ENCODE results near the gene ADAMTS20.
"Not testable (repeated sequence)": the region's sequence is repeated elsewhere in the genome, so short reads cannot be mapped to it uniquely, and the experiment has no call there.

Gene ADAMTS20

DNA sequence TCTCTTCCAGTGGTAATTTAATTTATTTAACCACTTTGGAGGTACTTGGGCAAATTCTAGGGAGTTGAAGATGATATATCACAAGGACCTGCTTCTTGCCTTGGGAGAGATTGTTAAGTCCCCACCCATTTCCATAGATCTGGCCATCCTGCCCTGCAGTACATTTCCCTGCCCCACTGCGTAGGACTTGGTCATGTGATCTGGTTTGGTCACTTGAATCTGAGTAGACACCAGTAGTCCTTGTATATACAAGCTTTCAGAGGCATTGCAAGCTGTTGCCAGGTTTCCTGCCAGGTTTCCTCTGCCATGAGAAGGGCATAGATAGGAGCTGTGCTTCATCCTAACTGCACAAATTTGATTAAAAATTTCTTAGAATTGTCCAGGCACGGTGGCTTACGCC, 200.0 kb downstream of the ADAMTS20 start:
- DNase-seq, result no peak

DNA sequence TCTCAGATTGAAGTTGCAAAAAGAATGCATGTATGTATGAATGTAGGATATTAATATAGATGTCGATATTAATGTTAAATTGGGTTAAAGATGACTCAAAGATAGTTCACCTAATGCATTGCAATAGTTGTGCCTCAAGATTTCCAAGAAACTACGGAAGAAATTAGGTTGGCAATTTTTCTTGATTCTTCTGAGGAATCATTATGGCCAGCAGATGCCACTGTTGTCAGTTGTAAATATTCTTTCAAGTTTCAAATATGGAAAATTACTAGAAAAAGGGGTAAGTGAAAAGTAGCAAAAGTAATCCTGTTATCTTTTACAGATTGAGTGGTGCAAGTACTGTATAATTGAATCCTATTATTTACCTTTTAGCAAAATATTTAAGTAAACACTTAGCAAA, 202.1 kb downstream of the ADAMTS20 start:
- no peak for DNase-seq

DNA sequence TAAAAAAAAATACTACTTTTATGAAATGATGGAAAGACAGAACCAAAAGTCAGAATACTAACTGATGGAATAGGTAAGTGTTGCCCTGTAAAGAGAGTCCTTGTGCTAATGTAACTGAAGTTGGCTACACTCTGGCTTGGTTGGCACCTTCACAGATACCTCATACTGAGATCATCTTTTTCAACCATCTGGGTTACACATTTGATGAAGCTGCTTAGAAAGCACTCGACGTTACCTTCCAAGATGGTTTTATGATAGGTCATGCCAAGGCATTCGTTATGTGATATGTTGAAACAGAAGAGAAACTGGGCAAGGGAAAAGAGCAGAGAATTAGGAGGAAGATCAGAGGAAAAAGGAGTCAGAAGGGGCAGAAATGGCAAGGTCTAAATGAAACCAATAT, 203.8 kb downstream of the ADAMTS20 start:
- no peak for DNase-seq

DNA sequence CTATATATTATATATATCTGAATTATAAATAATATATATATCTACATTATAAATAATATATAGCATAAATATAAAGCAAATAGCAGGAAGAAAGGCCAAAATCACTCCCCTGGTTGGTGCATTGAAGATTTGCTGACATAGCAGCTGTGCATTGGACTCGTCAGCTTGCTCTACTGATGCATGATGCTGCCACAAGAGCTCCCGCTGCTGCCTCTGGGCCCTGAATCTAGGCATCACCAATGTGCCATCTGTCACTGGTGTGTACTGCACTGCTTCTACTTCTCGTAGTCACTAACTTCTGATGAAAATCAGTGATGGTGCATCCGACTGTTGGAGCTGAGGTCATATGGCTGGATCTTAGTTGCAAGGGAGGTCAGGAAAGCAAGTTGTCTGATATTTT, 205.0 kb downstream of the ADAMTS20 start:
- DNase-seq, result no peak

DNA sequence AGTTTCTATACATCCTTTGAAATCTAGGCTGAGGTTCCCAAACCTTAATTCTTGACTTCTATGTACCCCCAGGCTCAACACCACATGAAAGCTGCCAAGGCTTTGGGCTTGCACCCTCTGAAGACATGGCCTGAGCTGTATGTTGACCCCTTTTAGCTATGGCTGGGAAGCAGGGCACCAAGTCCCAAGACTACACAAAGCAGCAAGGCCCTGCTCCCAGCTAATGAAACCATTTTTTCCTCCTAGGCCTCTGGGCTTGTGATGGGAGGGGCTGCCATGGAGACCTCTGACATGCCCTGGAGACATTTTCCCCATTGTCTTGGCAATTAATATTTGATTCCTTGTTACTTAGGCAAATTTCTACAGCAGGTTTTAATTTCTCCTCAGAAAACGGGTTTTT, 207.0 kb downstream of the ADAMTS20 start:
- no peak for DNase-seq

DNA sequence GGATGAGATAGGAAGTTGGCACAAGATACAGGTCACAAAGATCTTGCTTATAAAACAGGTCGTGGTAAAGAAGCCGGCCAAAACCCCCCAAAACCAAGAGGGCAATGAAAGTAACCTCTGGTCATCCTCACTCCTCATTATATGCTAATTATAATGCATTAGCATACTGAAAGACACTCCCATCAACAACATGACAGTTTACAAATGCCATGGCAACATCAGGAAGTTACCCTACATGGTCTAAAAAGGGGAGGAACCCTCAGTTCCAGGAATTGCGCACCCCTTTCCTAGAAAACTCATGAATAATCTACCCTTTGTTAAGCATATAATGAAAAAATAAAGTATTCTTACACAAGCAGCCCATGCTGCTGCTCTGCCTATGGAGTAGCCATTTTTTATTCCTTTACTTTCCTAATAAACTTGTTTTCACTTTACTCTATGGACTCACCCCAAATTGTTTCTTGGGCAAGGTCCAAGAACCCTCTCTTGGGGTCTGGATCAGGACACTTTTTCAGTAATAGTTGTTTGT, 210.2 kb downstream of the ADAMTS20 start:
- not testable (repeated sequence) for DNase-seq

DNA sequence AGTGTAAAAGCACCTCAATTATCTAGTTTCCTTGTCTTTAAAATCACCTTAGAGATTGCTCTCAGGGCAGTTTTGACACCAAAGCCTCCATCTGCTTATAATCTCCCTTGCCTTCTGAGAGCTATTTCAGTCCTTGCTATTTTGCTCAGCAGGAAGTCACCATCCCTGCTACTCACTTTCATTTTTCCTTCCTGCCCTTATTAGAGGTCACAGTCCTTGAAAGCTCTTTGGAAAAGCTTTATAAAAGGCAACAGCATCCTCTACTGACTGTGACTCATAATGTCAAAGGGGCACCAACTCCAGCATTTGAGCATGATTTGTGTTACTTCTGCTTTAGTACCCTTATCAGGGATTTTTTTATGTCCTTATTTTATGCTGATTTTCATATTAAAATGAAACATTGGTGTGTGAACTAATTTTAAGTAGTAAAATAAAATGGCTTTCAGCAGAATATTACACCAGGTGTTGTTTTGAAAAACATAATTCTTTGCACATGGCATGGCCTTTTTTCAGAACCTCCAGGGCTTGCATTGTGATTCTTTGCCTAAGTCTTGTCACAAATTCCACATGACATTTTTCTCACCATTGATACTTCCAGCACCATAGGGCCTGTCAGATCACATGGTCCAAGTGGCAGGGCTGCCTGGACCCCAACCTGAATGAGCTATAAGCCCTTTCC, 213.0 kb downstream of the ADAMTS20 start:
- no peak for DNase-seq

DNA sequence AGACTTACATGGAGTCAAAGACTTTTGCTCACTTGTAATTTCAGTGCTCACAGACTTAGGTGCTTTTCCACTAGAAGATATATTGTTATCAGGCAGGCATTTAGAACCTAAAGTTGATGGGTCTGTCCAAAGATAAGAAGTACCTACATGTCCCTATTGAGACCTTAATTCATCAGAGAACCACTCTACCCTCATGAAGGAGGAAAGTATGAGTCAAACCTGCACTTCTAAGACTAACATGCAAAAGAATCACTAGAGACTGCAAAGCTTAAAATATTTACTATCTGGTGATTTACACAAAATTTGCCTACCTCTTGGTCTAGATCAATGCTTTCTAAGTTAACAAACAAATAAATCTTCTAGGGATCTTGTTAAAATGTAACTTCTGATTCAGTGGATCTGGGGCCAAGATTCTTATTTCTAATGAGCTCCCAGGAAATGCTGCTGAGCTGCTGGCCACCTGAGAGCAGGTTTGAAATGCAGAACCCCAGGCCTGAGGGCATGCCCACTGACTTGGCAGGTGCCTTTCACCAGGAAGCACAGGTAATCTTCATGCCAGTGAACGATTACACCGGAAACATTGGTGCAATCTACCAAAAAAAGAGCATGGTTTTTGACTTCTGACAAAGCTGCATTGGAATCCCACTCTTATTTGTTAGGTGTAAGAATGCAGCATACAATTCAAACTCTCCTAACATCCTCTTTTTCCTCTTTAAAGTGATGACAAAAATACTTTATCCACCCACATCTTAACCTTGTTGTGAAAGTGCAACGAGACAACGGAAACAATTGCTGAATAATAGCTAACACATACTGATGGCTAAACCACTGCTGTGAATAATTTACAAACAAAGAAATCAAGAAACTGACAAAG, 214.2 kb downstream of the ADAMTS20 start:
- DNase-seq, result no peak

DNA sequence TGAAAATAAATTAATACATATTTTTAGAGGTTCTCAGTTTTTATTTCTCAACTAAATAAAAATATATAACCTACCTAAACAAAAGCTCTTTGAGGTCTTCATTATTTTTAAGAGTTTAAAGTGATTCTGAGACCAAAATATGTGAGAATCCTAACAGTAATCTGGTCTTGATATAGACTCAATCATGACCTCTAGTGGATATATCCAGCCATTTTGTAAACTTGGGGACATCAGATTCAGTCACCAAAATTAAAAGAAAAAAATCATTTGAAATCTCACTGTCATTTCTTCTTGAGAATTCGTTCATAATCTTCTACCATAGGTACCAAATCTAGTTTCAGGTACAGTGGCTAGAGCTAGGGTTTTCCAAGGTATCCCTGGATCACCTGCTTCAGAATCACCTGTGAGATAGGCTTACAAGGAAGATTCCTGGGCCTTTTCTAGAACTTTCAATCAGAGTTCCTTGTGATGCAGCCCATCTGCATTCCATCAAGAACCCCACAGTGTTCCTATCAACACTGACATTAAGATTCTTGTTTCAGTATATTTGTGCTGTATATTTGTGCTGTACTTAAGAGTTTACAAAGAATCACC, 214.9 kb downstream of the ADAMTS20 start:
- no peak for DNase-seq

DNA sequence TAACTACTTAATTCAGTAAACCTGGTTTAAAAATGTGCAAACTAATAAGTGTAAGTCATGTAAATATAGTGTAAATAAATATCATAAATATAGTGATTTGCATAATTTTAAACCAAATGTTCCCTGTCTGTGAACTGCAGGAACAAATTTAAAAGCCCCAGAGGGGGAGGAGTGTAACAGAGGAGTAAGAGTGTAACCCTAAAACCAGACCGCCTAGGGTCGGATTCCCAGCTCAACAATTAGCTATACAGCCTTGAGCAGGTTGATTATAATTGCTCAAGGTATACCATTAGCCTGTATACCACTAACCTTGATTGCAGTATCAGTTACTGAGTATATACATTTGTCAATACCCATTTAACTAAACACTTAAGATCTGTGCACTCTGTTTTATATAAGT, 218.4 kb downstream of the ADAMTS20 start:
- DNase-seq, result no peak

DNA sequence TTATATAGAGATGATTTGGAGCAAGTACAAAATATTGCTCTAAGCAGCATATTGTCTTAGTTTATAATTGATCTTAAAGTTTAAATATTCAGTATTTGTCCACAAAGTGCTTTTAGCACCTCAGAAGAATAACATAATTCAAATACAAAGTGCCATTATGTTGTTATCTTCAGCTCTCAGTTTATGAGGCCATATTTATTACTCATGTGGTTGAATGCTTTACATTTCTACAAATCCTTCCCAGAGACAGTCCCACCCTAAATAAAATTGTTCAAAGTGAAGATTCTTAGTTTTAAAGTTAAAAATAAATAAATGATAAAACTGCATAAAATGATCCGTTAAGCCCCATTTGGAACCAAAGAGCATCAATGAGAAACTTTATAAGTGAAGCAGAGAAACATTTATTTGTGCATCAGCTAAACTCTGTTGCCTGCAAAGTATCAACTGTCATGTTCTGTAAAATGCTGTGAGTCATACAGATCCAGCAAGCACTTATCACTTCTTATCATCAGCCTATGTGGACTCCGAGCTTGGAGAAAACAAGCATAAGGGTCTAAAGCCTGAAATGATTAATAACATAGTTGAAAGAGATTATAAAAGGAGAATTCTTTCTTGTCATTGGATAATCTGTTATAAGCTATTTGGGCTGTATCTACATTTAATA, 218.9 kb downstream of the ADAMTS20 start:
- DNase-seq, result no peak

DNA sequence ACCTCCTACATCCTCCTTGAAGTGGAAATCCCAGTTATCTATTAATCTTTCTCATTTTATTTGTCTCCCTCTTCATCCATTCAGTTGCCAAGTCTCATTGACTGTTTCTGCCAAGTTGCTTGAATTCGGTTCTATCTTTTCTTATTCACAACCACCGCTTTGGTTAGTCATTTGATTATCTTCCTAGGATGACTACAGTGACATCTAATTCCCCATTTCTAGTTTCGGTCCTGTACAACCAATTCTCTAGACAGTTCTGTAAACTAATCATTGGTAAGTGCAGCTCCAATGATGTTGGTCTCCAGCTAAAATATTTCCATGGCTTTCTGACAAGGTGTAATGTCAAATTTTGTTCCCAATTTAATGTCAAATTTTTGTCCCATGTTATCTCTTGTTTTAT, 220.1 kb downstream of the ADAMTS20 start:
- no peak for DNase-seq

DNA sequence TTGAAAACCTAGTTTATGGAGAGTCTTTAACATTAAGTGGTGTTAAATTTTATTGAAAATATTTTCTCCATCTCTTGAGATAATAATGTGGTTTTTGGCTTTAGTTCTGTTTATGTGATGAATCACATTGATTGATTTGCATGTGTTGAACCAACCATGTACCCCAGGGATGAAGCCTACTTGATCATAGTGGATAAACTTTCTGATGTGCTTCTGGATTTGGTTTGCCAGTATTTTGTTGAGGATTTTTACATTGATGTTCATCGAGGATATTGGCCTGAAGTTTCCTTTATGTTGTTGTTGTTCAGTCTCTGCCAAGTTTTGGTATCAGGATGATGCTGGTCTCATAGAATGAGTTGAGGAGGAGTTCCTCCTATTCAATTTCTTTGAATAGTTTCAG, 222.6 kb downstream of the ADAMTS20 start:
- DNase-seq, result no peak

DNA sequence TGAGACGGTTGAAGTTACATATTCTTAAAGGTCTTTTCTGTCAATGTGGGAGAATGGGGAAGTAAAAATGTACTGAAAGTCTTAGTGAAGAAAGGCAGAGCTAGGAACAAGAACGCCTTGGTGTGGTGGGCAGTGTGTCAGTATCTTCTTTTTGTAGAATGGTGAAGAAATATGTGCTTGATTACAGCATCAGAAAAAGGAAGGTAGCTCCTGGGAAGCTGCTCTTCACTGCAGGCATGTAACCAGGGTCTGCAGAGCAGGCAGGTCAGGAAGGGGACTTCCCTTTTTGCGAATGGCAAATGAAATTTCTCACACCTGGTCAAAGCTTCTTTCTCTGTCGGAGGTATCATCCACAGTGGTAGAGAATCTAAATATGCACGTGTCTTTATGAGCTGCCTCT, 226.2 kb downstream of the ADAMTS20 start:
- DNase-seq, result no peak

DNA sequence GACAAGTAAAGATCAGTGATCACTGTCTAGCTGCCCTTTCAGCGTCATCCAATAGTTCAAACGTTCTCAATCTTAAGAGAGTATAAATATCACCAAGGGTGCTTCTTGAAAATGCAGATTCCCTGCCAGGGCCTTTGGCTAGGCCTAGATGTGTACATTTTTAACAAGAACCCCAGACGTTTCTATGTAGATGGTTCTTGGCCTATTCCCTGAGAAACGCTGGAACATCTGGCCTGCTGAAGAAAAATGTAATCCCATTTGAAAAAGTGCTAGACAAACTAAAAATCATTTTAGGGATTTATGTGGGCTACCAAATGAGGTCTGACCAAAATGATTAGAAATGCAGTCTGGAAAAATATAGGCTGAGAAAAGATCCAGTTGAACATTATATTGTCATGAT, 231.7 kb downstream of the ADAMTS20 start:
- no peak for DNase-seq

DNA sequence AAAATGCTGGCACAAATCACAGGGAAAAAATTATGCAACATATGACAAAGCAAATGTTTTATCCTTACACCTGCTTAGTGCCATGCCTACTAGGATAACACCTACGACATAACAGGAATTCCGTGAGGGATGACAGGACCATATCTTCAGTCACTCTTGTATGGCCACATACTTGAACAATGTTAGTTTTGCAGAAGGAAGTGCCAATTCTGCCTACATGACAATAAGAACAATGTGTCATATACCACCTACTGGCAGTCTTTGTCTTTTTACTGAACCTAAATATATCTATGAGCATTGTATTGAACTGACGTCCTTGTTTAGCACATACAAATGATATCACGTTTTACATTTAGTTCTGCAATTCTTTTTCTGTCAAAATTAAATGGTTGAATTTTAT, 234.0 kb downstream of the ADAMTS20 start:
- no peak for DNase-seq

DNA sequence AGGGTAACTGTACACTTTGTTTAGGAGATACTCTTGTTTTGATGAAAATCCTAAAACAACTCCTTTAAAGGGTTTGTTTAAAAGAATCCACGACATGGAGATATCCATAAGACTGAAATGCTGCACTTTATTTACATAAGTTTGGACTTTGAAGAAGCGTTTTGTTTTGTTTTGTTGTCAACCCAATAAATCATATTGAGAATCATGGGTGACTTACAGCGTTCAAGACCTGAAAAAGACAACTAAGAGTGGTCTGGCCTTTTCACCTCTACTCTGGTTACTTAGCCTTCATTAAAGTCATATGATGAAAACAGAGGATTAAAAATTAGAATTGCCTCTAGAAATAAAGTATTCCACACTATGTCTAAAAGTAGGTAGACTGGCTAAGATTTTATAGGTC, 234.8 kb downstream of the ADAMTS20 start:
- no peak for DNase-seq

DNA sequence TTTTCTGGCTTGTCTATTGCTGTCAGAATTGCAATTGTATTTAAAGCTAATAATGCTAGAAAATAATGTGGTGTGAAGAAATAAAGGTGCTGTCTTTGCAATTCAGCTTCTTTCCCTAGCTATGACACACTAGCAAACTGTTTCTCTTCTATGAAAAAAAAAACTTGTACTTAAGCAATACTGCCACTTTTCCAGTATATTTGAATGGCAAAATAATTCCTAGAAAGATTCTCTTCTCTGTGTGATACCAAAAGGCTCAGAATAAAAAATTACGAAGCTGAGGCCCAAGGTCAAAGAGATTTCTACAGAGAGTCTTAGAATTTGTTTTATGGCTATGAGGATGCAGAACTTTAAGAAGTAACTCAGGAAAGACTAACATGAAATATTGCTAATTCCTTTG, 235.5 kb downstream of the ADAMTS20 start:
- DNase-seq, result no peak

DNA sequence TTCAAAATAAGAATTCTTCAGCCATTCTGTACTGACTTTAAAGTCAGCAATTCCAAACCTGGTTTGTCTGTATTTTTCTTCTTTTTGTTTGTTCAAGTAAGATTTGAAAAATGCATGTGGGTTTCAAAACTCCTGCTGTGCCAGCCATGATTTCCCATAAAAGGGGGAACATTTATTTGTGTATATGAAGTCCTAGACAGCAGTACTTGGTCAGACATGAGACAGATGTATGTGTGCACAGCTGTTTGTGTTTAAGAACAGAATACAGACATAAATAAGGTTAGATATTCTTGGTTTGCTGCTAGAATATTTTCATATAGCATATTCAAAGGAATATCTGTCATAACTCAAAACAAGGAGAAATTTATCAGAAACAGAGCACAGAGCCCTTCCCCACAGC, 236.0 kb downstream of the ADAMTS20 start:
- no peak for DNase-seq

DNA sequence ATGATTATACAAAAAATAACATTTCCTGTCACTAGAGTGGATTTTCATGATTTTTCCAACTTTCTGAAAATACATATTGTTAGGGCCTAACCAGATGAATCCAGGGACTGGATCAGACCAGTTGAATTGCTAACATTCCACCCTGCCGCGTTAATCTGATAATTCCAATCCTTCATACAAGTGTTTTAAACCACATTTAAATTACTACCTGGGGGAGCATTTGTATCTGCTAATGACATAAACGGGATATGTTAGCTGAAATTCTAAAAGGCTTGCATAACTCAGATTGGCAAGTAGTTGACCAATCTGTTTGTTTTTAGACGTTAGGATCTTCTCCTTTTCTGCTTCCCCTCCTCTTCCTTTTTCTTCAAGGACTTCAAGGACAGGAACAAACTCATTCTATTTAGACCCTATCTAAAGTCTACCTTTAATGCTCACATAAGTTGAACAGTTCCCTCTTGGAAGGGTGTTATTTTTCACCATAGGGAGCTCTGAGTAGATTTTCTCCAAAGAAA, 239.0 kb downstream of the ADAMTS20 start:
- DNase-seq, result no peak

DNA sequence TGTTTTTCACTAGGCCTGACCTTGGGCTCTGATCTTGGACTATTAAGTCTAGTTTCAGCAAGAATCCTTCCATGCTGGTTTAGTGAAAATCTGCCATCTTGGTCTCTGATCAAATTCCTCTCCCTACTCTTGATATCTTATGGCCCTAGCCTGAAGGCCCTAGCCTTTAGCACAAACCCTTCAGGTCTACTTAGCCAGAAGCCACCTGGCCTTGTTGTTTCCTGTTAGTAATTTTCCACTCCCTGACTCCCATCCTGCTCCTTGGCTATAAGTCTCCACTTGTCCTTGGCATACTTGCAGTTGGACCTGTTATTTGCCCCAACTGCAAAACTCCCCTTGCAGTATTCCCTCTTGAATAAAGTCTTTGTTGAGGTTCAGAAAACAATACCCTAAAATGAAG, 241.4 kb downstream of the ADAMTS20 start:
- DNase-seq, result no peak

DNA sequence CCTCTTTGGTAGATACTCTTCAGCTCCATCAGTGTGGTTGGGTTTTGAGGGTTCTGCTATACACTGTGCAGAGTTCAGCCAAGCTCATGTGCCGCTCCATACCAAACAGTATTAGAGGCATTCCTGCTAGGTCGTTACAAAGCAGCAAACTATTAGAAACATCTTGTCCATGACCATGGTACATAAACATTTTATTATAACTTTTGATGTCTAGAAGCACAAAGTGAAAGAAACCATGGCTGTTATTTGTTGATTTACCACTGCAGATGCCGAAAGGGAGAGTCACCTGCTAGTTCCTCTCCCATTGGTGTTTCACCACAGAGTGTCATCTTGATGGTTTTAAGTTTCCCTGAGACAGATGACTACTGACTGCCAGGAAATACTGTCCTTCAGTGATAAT, 242.0 kb downstream of the ADAMTS20 start:
- DNase-seq, result no peak

DNA sequence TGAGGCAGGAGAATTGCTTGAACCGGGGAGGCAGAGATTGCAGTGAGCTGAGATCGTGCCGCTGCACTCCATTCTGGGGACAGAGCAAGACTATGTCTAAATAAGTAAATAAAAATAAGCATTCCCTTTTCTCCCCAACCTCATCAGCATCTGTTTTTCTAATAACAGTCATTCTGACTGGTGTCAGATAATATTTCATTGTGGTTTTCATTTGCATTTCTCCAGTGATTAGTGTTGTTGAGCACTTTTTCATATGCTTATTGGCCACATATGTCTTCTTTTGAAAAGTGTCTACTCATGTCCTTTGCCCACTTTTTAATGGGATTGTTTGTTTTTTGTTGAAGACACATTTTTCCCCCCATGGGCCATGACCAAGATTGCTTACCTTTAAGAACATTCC, 243.2 kb downstream of the ADAMTS20 start:
- DNase-seq, result no peak
